Smooth muscle cell (in vitro differentiated cells): ENCODE measurements around the gene SPRY1. TPM values are rescaled to one million over a fixed set of nuclear protein-coding genes. Genes with fewer than 3 reads are reported as not detected.

Experiments
- DNase-seq: peaks from one replicate; lab custom pipeline; 2025; ENCODE audit not compliant: unreplicated experiment; lab: John Stamatoyannopoulos, UW
- H2AFZ ChIP-seq: fragments of 200-600 bp; sonication (generic); 2 replicates; pipeline ENCODE4 v1.6.0; 2016; ENCODE audit warnings: antibody characterized with exemption, low read depth, mild to moderate bottlenecking
- H3F3A ChIP-seq: fragments of 200-600 bp; sonication (generic); 2 replicates; pipeline ENCODE4 v1.6.0; 2017; ENCODE audit warnings: antibody characterized with exemption, low read depth
- H3K27ac ChIP-seq: fragments of 200-600 bp; sonication (generic); 2 replicates; pipeline ENCODE4 v1.5.1; 2016; ENCODE audit warnings: low read depth, mild to moderate bottlenecking
- H3K27me3 ChIP-seq: fragments of 200-600 bp; sonication (generic); 2 replicates; pipeline ENCODE4 v1.6.1; 2016; ENCODE audit warnings: low read depth, mild to moderate bottlenecking
- H3K36me3 ChIP-seq: fragments of 200-600 bp; sonication (generic); 2 replicates; pipeline ENCODE4 v1.5.1; 2016; ENCODE audit warnings: low read depth
- H3K4me1 ChIP-seq: fragments of 200-600 bp; sonication (generic); 2 replicates; pipeline ENCODE4 v1.5.1; 2016; ENCODE audit warnings: low read depth
- H3K4me2 ChIP-seq: fragments of 200-600 bp; sonication (generic); 2 replicates; pipeline ENCODE4 v1.6.0; 2016; ENCODE audit warnings: mild to moderate bottlenecking
- H3K4me3 ChIP-seq: fragments of 200-600 bp; sonication (generic); 2 replicates; pipeline ENCODE4 v1.5.1; 2016; ENCODE audit warnings: mild to moderate bottlenecking
- H3K79me2 ChIP-seq: fragments of 200-600 bp; sonication (generic); 2 replicates; pipeline ENCODE4 v1.6.0; 2016; ENCODE audit warnings: low read depth, mild to moderate bottlenecking
- H3K9ac ChIP-seq: fragments of 200-600 bp; sonication (generic); 2 replicates; pipeline ENCODE4 v1.6.0; 2016; ENCODE audit warnings: low read depth
- H3K9me3 ChIP-seq: fragments of 200-600 bp; sonication (generic); replicated peaks from 2 replicates; pipeline ENCODE4 v1.5.1; 2016; ENCODE audit warnings: low read depth
- H4K20me1 ChIP-seq: fragments of 200-600 bp; sonication (generic); 2 replicates; pipeline ENCODE4 v1.6.0; 2016; ENCODE audit warnings: low read depth
- WGBS: methylation state at CpG from one replicate; pipeline ENCODE4 v1.1.7; 2016; ENCODE audit warnings: low lambda C conversion rate; 5-methylcytosine and 5-hydroxymethylcytosine counted together
- polyA plus RNA-seq: library from polyadenylated mRNA; unstranded; fragments of >200 nt; fragmentation: Nextera tagmentation; extraction: Ambion mirVana; gene quantifications from 2 replicates; pipeline ENCODE4 v1.2.1, GENCODE V29; 2016
- total RNA-seq: library from RNA; depleted of rRNA; stranded (reverse); fragments of >200 nt; gene quantifications from 2 replicates; pipeline ENCODE4 v1.2.3, GENCODE V29; 2014
- TF ChIP-seq, protein P1 (sequence below): fragments of 200-600 bp; sonication (generic); IDR thresholded peaks from 2 replicates; pipeline ENCODE4 v1.5.1; 2017; ENCODE audit warnings: borderline replicate concordance, mild to moderate bottlenecking, antibody characterized with exemption; ENCODE audit not compliant: insufficient read depth, poor library complexity, severe bottlenecking

The SPRY1 gene
- total and polyA plus RNA-seq, 2 experiments from 2014 or later, result 17.8 to 26.4 TPM

DNA sequence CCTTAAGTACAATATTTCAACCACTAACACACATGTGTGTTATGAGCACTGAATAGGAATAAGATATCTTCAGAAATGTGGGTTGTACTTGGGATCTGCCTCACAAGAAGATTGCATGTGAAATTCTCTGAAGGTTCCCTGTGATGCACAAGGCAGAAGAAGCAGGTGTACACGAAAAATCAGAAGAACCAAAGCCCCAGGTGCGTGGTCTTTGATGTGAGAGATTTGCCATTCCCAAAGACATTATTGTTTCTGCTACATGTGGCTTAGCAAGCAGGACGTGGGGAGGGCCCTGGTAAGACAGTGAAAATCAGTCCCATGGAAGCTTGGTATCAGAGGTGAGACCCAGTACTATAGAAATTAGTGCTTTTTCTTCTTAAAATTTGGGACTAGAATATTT, 13.0 kb upstream of the SPRY1 start:
- H3F3A ChIP-seq, result no peaks in the 10 kb centered on the region
- no peaks in the 10 kb centered on the region for H3K27me3 ChIP-seq
- no peak overlapping the region for H3K27ac ChIP-seq
- no peaks in the 10 kb centered on the region for H3K36me3 ChIP-seq
- TF ChIP-seq, protein P1, sequence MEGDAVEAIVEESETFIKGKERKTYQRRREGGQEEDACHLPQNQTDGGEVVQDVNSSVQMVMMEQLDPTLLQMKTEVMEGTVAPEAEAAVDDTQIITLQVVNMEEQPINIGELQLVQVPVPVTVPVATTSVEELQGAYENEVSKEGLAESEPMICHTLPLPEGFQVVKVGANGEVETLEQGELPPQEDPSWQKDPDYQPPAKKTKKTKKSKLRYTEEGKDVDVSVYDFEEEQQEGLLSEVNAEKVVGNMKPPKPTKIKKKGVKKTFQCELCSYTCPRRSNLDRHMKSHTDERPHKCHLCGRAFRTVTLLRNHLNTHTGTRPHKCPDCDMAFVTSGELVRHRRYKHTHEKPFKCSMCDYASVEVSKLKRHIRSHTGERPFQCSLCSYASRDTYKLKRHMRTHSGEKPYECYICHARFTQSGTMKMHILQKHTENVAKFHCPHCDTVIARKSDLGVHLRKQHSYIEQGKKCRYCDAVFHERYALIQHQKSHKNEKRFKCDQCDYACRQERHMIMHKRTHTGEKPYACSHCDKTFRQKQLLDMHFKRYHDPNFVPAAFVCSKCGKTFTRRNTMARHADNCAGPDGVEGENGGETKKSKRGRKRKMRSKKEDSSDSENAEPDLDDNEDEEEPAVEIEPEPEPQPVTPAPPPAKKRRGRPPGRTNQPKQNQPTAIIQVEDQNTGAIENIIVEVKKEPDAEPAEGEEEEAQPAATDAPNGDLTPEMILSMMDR, result no peak
- no peaks in the 10 kb centered on the region for H3K4me1 ChIP-seq
- WGBS, result 85% methylated on average over 3 of the region's 3 CpGs
- no peak for DNase-seq
- H3K79me2 ChIP-seq, result no peaks in the 10 kb centered on the region
- H4K20me1 ChIP-seq, result no peaks in the 10 kb centered on the region
- H3K4me2 ChIP-seq, result no peak overlapping the region
- no peak overlapping the region for H2AFZ ChIP-seq
- no peak overlapping the region for H3K9ac ChIP-seq
- no peaks in the 10 kb centered on the region for H3K9me3 ChIP-seq
- H3K4me3 ChIP-seq, result no peak overlapping the region

DNA sequence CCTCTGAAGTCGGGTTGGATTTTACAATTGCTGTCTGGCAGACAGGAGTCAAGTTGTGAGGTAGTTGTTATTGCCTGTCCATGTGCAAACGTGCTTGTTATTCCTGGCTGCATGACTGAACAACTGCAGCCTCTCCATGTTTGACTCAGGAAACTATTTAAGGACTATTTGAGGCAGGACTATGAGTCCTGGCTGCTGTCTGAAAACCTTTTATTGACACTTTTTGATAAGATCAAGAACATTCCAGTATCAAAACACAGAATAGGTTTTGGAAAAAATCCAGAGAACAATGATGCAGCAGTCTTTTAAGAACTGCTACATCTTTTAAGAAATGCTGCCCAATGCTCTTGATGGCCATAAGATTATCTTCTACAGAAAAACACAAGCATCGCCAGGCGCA, 10.0 kb upstream of the SPRY1 start:
- TF ChIP-seq, protein P1, result no peak
- no peak for DNase-seq
- no peaks in the 10 kb centered on the region for H3K36me3 ChIP-seq
- no peak overlapping the region for H3K27ac ChIP-seq
- H3F3A ChIP-seq, result no peaks in the 10 kb centered on the region
- no peak overlapping the region for H3K9ac ChIP-seq
- H2AFZ ChIP-seq, result no peak overlapping the region
- no peak overlapping the region for H3K4me2 ChIP-seq
- no peaks in the 10 kb centered on the region for H4K20me1 ChIP-seq
- H3K27me3 ChIP-seq, result no peaks in the 10 kb centered on the region
- no peaks in the 10 kb centered on the region for H3K9me3 ChIP-seq
- H3K79me2 ChIP-seq, result no peaks in the 10 kb centered on the region
- no peaks in the 10 kb centered on the region for H3K4me1 ChIP-seq
- 80% methylated on average over 4 of the region's 4 CpGs for WGBS
- no peak overlapping the region for H3K4me3 ChIP-seq

DNA sequence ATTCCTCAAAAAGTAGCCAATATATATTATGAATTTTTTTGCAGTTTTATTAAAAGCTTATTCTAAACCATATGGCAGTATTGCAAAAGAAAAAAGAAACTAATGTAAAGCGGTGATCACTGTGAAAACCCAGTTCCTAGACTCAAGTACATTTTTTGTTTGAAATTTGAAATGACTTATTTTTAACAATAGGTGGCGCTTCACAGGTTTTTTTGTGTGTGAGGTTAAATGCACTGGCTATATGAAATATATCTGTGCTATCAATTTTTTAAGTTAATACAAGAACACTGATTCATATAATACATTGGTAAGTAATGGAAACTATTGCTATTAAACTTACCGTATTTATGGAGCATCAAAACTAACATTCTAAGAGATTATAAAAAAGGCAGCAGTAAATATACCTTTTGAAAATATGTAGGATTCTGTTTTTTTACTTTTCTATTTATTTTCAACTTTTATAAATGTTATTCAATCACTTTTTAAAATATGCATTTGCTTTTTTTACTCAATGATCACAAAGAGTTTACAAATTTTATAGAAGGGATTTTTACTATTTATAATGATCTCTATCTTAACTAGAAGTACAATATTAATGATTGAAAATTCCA, 5.6 kb upstream of the SPRY1 start:
- Histone ChIP-seq H3F3A (no peaks in the 10 kb centered on the region), H3K4me2 (no peak overlapping the region), H3K4me1 (peaks cover under 1% of the 10 kb centered on the region), H3K9ac (no peak overlapping the region), H3K27me3 (no peaks in the 10 kb centered on the region), H3K27ac (no peak overlapping the region), H3K4me3 (no peak overlapping the region), H3K79me2 (no peaks in the 10 kb centered on the region), H4K20me1 (no peaks in the 10 kb centered on the region), H2AFZ (no peak overlapping the region), H3K9me3 (no peaks in the 10 kb centered on the region), H3K36me3 (no peaks in the 10 kb centered on the region)
- WGBS, result 45% methylated on average over 3 of the region's 3 CpGs
- TF ChIP-seq, protein P1, result peak; percentile 55
- DNase-seq, result no peak

DNA sequence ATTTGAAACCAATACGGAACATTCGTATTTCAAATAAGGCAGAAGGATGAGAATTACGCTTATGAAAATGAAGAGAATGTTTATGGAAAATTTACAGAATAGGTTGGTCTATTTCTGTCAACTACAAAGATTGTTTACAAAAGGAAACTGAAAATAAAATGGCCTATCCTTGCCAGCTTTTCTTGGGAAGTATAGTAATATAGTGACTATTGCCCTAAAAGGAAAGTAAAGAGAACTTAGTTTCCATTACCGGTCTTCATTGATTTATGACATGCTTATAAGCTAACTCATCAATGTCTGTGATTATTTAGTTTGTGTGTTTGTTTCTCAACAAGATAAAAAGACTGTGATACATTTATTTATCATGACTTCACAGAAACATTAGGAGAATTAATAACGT, 2.9 kb upstream of the SPRY1 start:
- Histone ChIP-seq H3F3A (no peaks in the 10 kb centered on the region), H3K27me3 (no peaks in the 10 kb centered on the region), H3K4me2 (no peak overlapping the region), H4K20me1 (no peaks in the 10 kb centered on the region), H2AFZ (peak overlapping the region; percentile 51), H3K79me2 (peaks cover 2% of the 10 kb centered on the region), H3K9ac (no peak overlapping the region), H3K4me3 (no peak overlapping the region), H3K36me3 (no peaks in the 10 kb centered on the region), H3K4me1 (peaks cover 6% of the 10 kb centered on the region), H3K27ac (no peak overlapping the region), H3K9me3 (no peaks in the 10 kb centered on the region)
- TF ChIP-seq, protein P1, result no peak
- 90% methylated on average over 5 of the region's 5 CpGs for WGBS
- DNase-seq, result no peak
